Astrocyte of the cerebellum (primary cell): ENCODE results near the gene MGAT1.

Experiments used
- DNase-seq: peaks from one replicate; pipeline ENCODE4 v3.0.0-alpha.2; 2011; ENCODE audit warnings: low read depth
- H3K4me3 ChIP-seq: 2 replicates; pipeline ENCODE4 v1.5.1; 2011; ENCODE audit warnings: mild to moderate bottlenecking, low read depth, low read length, moderate library complexity
- in situ Hi-C: cut with HindIII; loops from 2 replicates; pipeline ENCODE4 v1.10.0; 2017; ENCODE audit warnings: low sequenced_read_pairs
- TF ChIP-seq, protein P1 (sequence below): IDR thresholded peaks from 2 replicates; pipeline ENCODE4 v1.5.1; 2012; ENCODE audit warnings: low read length, low read depth, moderate library complexity, mild to moderate bottlenecking; ENCODE audit errors: missing control alignments

Gene MGAT1

DNA sequence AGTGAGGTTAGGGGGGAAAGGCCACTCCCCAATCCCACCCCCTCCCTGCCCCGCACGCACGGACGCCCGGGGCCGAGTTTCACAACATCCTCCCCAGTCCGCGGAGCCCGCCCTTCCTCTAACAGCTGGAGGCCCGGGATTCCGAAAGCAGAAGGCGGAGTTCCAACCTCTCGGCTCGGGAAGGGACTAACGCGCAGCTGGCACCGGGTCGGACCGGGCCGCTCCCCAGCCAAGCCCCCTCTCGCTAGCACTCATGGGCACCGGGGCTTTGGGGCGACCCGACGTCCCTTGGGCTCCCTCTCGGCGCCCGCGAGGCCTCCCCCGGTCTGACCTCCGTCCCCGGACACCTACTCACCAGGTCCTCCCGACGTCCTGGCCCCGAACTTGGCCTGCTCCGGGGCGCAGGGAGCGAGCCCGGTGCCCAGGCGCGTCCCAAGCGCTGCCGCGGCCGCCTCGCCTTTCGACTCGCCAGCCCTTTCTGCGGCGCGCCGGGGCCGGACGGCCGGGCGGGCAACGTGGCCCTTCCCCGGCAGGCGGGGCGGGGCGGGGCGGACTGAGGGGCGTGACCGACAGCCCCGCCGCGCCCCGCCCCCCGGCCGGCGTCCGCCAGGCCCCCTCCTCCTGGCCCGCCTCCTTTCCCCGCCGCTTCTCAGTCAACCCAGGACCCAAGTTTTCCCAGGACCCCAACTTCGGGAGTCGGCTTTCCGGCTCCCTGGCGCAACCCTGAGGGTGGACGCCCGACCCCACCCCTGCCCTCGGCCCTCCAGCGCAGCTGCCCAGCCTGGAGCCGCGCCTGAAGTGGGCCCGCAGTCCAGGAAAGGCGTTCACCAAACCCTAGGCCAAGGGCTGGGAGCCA lies at the start of gene MGAT1:
MGAT1 (minus strand) TSS at position 482 of the 856 bp plus-strand sequence. CDS start 9,835 bp downstream, outside the sequence.
- in situ Hi-C loops = no loop called here
- TF ChIP-seq, protein P1, sequence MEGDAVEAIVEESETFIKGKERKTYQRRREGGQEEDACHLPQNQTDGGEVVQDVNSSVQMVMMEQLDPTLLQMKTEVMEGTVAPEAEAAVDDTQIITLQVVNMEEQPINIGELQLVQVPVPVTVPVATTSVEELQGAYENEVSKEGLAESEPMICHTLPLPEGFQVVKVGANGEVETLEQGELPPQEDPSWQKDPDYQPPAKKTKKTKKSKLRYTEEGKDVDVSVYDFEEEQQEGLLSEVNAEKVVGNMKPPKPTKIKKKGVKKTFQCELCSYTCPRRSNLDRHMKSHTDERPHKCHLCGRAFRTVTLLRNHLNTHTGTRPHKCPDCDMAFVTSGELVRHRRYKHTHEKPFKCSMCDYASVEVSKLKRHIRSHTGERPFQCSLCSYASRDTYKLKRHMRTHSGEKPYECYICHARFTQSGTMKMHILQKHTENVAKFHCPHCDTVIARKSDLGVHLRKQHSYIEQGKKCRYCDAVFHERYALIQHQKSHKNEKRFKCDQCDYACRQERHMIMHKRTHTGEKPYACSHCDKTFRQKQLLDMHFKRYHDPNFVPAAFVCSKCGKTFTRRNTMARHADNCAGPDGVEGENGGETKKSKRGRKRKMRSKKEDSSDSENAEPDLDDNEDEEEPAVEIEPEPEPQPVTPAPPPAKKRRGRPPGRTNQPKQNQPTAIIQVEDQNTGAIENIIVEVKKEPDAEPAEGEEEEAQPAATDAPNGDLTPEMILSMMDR = no peak
- no peak for DNase-seq
- peak within 1 kb of the TSS; percentile 81 for H3K4me3 ChIP-seq

DNA sequence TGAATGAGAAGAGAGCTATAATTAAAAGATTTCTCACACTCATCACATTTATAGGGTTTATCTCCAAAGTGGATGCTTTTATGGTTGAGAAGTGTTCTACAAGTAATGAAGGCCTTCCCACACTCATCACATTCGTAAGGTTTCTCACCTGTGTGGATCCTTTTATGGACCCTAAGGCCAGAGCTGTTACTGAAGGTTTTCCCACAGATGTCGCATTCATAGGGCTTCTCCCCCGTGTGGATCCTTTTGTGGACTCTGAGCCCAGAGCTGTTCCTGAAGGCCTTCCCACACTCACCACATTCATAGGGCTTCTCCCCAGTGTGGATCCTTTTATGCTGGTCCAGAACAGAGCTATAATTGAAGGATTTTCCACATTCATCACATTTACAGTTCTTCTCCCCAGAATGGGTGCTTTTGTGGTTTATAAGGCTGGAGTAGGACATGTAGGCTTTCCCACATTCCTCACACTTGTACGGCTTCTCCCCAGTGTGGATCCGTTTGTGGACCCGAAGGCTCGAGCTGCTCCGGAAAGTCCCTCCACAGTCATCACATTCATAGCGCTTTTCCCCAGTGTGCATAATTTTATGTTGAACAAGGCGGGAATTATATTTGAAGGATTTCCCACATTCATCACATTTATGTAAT lies 48.0 kb upstream of the MGAT1 start:
- H3K4me3 ChIP-seq = no peak overlapping the region
- TF ChIP-seq, protein P1 = no peak
- in situ Hi-C loops = loop anchor here (5.0 kb wide), 1 partner anchor 98 kb away; no protein-coding TSS in a partner anchor
- DNase-seq = no peak

DNA sequence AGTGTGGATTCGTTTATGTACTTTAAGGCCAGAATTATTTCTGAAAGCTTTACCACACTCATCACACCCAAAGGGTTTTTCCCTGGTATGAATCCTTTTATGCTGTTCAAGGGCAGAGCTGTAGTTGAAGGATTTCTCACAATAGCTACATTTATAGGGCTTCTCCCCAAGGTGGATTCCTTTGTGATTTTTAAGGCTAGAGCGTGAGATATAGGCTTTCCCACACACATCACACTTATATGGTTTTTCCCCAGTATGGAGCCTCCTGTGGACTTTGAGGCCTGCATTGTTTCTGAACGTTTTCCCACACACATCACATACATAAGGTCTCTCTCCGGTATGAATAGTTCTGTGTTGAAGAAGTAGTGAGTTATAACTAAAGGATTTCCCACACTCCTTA lies 47.2 kb upstream of the MGAT1 start:
- H3K4me3 ChIP-seq = no peak overlapping the region
- no peak for DNase-seq
- TF ChIP-seq, protein P1 = no peak
- in situ Hi-C loops = loop anchor here (5.0 kb wide), 1 partner anchor 98 kb away; no protein-coding TSS in a partner anchor

DNA sequence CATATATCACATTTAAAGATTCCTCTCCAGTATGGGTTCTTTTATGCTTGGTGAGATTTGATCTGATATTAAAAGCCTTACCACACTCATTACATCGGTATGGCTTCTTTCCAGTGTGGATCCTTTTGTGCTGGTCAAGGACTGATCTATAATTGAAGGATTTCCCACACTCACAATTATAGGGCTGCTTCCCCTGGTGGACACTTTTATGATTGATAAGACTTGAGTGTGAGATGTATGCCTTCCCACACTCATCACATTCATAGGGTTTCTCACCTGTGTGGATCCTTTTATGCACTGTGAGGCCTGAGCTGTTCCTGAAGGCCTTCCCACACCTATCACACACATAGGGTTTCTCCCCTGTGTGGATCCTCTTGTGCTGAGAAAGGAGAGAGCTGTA lies 46.3 kb upstream of the MGAT1 start:
- TF ChIP-seq, protein P1 = no peak
- in situ Hi-C loops = no loop called here
- H3K4me3 ChIP-seq = no peak overlapping the region
- DNase-seq = no peak

DNA sequence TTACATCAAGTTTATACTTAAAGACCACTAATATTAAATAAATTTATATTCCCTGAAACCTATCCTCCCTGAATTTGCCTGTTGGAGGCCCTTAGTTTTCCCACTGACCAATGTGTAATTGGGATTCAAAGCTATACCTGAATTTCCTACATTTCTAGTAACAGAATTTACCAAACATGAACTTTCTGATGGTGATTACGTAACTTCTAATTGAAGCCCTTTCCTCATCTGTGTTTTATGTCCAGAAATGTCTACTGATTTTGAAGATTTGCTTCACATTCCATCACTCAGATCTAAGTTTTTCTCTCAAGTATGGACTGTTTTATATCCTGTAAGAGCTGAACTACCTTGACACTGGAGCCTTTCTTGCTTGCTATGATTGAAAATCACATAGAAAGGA lies 45.7 kb upstream of the MGAT1 start:
- in situ Hi-C loops = no loop called here
- H3K4me3 ChIP-seq = no peak overlapping the region
- TF ChIP-seq, protein P1 = no peak
- no peak for DNase-seq

DNA sequence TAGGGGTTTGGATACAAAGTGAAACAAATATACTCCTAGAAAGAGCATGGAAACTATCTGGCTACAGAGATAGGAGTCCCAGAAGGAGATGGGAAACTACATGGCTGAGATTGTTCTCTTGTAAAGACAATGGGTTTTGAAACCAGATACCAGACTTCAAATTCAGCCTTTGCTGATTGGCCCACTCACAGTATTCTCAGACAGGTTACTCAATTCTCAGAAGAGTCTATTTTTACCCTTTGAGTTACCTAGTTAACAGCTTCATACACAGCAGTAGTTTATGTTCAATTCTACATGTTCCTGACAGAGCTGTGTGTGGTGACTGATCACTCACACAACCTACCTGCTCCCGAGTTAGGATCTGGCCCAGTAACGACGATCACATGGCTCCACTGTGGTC lies 44.4 kb upstream of the MGAT1 start:
- no peak overlapping the region for H3K4me3 ChIP-seq
- no peak for DNase-seq
- in situ Hi-C loops = no loop called here
- TF ChIP-seq, protein P1 = no peak
